Retinal pigment epithelial cell (primary cell): ENCODE data around the gene LCK.
"Not testable (repeated sequence)": the region's sequence is repeated elsewhere in the genome, so short reads cannot be mapped to it uniquely, and the experiment has no call there.

ENCODE experiments used
- DNase-seq: peaks from one replicate; pipeline ENCODE4 v3.0.0-alpha.2; 2010; ENCODE audit warnings: low read depth
- H3K4me3 ChIP-seq: 2 replicates; pipeline ENCODE4 v1.5.1; 2011; ENCODE audit warnings: mild to moderate bottlenecking, low read length, control low read depth, moderate library complexity
- TF ChIP-seq, protein P1 (sequence below): conservative IDR thresholded peaks from 2 replicates; pipeline ENCODE4 v1.5.1; 2011; ENCODE audit warnings: low read depth, low read length, control low read depth, inconsistent platforms

LCK gene

DNA sequence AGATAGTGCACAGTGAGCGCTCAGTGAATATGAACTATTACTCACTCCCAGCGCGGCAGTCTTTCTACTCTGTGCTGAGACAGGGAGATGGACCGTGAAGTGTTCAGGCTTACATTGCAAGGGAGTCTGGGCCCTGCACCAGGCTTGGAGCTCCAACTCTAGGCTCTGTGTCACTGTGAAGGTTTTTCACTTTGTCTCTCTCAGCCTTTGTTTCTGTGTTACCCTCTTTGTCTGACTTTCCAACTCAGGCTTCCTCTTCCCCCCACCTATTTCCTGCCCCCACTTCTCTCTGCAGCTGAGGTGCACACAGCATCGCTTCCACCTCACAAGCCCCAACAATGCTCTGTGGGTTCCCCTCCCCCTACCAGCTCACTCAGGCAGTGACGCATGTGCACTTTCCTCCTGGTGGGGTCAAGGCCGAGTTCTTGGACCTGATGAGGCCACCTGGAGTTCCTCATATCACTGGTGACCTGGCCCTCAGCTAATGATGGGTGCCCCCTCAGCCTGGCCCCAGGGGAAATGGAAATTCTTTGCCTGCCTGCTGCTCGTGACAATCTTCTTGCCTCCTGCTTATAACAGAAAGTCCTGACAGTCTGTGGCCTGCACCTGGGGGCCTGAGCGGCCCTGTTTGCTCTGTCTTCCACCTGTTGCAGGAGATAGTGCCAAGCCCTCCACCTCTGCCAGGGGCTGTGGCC, 1.1 kb upstream of the LCK start:
- TF ChIP-seq, protein P1, sequence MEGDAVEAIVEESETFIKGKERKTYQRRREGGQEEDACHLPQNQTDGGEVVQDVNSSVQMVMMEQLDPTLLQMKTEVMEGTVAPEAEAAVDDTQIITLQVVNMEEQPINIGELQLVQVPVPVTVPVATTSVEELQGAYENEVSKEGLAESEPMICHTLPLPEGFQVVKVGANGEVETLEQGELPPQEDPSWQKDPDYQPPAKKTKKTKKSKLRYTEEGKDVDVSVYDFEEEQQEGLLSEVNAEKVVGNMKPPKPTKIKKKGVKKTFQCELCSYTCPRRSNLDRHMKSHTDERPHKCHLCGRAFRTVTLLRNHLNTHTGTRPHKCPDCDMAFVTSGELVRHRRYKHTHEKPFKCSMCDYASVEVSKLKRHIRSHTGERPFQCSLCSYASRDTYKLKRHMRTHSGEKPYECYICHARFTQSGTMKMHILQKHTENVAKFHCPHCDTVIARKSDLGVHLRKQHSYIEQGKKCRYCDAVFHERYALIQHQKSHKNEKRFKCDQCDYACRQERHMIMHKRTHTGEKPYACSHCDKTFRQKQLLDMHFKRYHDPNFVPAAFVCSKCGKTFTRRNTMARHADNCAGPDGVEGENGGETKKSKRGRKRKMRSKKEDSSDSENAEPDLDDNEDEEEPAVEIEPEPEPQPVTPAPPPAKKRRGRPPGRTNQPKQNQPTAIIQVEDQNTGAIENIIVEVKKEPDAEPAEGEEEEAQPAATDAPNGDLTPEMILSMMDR: no peak
- DNase-seq: no peak
- no peak overlapping the region for H3K4me3 ChIP-seq

DNA sequence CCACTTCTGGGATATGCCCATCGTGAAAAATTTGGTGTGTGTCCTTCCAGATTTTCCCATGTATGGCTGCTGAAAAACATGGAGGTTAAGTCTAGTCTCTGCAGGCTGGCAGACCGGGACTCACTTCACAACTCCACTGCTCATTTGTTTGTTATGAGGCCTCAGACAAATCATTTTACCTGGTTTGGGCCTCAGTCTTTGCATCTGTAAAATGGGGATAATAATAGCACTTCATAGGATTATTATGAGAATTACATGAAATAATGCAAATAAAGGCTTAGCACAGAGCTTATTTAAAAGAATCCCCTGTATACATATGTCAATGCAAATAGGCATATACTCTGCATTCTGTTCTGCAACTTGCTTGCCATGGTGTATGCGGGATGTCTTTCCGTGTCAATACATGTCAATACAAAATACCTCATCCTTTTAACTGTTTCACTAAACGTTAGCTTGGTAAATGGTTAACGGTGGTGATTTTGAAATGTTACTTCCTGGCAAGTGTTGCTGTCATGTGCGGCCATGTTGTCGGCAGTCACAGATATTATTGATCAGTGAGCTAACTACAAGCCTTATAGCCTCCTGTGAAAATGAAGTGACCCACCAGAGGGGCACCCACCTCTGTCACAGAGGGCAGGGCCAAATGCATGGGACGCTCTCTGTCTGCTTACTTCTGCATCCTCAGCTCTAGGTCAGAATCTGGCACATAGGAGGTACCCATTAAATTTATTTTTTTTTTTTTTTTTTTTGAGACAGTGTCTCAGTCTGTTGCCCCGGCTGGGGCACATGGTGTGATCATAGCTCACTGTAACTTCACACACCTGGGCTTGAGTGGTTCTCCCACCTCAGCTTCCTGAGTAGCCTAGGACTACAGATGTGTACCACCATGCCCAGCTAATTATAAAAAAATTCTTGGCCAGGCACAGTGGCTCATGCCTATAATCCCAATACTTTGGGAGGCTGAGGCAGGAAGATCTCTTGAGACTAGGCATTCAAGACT, 4.3 kb downstream of the LCK start:
- H3K4me3 ChIP-seq: no peak overlapping the region
- no peak for DNase-seq
- TF ChIP-seq, protein P1: no peak

DNA sequence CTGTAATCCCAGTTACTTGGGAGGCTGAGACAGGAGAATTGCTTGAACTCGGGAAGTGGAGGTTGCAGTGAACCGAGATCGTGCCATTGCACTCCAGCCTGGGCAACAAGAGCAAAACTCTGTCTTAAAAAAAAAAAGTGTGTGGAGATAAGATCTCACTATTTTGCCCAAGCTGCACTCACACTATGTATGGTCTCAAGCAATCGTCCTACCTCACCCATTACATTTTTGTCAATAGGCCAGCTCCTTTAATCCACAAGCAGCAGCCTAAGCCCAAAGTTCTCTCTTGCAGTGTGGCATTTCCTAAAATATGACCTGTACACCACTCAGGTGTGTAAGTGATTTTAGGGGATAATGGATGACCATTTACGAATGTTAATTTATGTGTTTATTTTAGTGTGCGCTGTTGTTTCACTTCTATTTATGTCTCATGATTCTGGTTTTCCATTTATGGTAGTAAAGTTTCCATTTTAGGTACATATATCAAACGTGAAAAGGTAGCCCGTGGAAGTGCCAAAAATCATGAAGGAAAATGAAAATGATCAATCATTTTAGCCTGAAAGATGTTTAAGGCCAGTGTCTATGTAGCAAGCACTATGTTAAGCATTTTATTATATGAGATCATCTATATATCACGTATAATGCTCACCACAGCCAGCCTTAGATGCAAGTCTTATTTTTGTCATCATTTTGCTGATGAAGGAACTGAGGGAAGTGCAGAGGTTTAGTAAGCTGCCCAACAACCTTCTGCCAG, 5.6 kb downstream of the LCK start:
- H3K4me3 ChIP-seq: no peak overlapping the region
- TF ChIP-seq, protein P1: no peak
- DNase-seq: no peak

DNA sequence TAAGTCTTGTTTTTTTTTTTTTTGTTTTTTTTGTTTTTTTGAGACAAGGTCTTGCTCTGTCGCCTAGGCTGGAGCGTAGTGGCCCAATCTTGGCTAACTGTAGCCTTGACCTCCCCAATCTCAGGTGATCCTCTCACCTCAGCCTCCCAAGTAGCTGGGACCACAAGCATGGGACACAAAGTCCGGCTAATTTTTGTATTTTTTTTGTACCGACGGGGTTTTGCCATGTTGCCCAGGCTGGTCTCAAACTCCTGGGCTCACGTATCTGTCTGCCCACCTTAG, 6.1 kb downstream of the LCK start:
- no peak overlapping the region for H3K4me3 ChIP-seq
- TF ChIP-seq, protein P1: no peak
- no peak for DNase-seq

DNA sequence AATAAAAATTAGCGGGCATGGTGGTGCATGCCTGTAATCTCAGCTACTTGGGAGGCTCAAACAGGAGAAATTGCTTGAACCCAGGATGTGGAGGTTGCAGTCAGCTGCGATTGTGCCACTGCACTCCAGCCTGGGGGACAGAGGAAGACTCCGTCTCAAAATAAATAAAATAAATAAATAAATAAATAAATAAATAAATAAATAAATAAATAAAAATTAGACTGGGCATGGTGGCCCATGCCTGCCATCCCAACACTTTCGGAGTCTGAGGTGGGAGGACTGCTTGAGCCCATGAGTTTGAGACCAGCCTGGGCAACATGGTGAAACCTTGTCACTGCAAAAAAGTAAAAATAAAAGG, 12.2 kb downstream of the LCK start:
- DNase-seq, H3K4me3 ChIP-seq: not testable (repeated sequence)

DNA sequence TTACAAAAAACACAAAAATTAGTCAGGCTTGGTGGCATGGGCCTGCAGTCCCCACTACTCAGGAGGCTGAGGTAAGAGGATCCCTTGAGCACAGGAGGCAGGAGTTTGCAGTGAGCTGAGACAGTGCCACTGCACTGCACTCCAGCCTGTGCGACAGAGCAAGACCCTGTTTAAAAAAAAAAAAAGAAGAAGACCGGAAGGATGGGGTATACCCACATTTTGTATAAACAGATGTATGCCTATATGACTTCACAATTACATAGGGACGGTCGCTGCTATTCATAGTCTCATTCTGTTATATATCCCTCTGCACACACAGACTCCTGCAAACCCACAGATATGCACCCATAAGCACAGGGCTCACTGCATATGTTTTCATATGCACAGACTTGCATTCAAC, 12.7 kb downstream of the LCK start:
- TF ChIP-seq, protein P1: no peak
- no peak for DNase-seq
- no peak overlapping the region for H3K4me3 ChIP-seq

DNA sequence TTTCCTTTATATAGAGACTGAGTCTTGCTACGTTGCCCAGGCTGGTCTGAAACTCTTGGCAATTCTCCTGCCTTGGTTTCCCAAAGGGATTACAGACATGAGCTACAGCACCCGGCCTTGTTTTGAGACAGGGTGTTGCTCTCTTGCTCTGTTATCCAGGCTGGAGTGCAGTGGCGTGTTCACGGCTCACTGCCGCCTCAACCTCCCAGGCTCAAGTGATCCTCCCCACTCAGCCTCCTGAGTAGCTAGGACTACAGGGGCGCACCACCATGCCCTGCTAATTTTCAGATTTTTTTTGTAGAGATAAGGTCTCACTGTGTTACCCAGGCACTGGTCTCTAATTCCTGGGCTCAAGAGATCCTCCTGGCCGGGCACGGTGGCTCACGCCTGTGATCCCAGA, 14.8 kb downstream of the LCK start:
- DNase-seq: no peak
- TF ChIP-seq, protein P1: no peak
- H3K4me3 ChIP-seq: no peak overlapping the region
